ENCODE measurements around the gene SORBS2. TPM values are rescaled to one million over a fixed set of nuclear protein-coding genes. Genes with fewer than 3 reads are reported as not detected.

Gene SORBS2
- total and polyA plus RNA-seq, 3 donors from 2014 or later = 20.2 to 47.7 (median 26.0) TPM

GRCh38 chr4:185567381-185568376, 244.3 kb downstream of the SORBS2 start:
- intact Hi-C loops (cut with DNase I; ENCODE audit: low total_unique reads) = no loop called here
- Histone ChIP-seq H3K27me3 (no peaks in the 10 kb centered on the region), H3K27ac (peak overlapping the region; percentile 83 to 88), H3K36me3 (ENCODE audit: low read depth, missing control alignments) (no peaks in the 10 kb centered on the region), H3K4me3 (no peak overlapping the region), H3K9me3 (no peaks in the 10 kb centered on the region), H3K4me1 (peaks cover 20% of the 10 kb centered on the region)
- DNase-seq = peak; percentile 74
- 43 to 57% methylated on average over 21 of the region's 21 CpGs for WGBS, 2 donors
- TF ChIP-seq CTCF (IDR thresholded peaks at IDR 0.05) (no peak), POLR2A (IDR thresholded peaks at IDR 0.05) (no peak)

DNA sequence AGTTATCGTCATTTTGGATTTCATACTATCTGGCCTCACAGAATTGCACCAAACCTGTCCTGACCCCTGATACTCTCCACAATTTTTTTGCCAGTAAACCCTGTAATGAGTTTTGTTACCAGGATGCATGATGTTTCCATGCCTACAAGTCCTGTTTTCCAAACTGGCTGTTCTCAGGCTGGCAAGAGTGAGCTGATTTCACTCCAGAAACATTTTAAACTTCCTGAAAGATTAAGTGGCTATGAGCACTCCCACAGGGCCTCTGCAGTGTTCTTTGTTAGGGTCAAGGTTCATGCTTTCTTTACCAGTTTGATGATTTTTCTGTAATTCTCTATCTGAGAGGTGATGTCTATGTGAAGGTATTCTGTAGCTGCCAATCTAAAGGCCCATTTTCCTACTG, 245.0 kb downstream of the SORBS2 start:
- H3K4me3 ChIP-seq = no peak overlapping the region
- peak overlapping the region; percentile 83 to 88 for H3K27ac ChIP-seq
- intact Hi-C loops (cut with DNase I; ENCODE audit: low total_unique reads) = no loop called here
- H3K4me1 ChIP-seq = peaks cover 20% of the 10 kb centered on the region
- WGBS, 2 donors = 17 to 43% methylated on average over 1 of the region's 1 CpG
- H3K36me3 ChIP-seq (ENCODE audit: low read depth, missing control alignments) = no peaks in the 10 kb centered on the region
- DNase-seq = peak; percentile 37
- no peak for TF ChIP-seq POLR2A (IDR thresholded peaks at IDR 0.05)
- no peak for TF ChIP-seq CTCF (IDR thresholded peaks at IDR 0.05)
- no peaks in the 10 kb centered on the region for H3K27me3 ChIP-seq
- no peaks in the 10 kb centered on the region for H3K9me3 ChIP-seq

GRCh38 chr4:185566425-185566824, 245.6 kb downstream of the SORBS2 start:
- Histone ChIP-seq H3K27me3 (no peaks in the 10 kb centered on the region), H3K4me3 (no peak overlapping the region), H3K27ac (peak overlapping the region; percentile 83 to 88), H3K36me3 (ENCODE audit: low read depth, missing control alignments) (no peaks in the 10 kb centered on the region), H3K4me1 (peaks cover 20% of the 10 kb centered on the region), H3K9me3 (no peaks in the 10 kb centered on the region)
- intact Hi-C loops (cut with DNase I; ENCODE audit: low total_unique reads) = no loop called here
- no peak for DNase-seq
- TF ChIP-seq CTCF (IDR thresholded peaks at IDR 0.05) (no peak), POLR2A (IDR thresholded peaks at IDR 0.05) (no peak)
- 32 to 36% methylated on average over 8 of the region's 8 CpGs for WGBS, 2 donors

- Histone ChIP-seq H3K4me1 (peaks cover 20% of the 10 kb centered on the region), H3K27me3 (no peaks in the 10 kb centered on the region), H3K4me3 (no peak overlapping the region), H3K9me3 (no peaks in the 10 kb centered on the region), H3K36me3 (ENCODE audit: low read depth, missing control alignments) (no peaks in the 10 kb centered on the region), H3K27ac (peak overlapping the region in 1 of 2 donors; percentile 88)
- 68 to 88% methylated on average over 3 of the region's 3 CpGs for WGBS, 2 donors
- TF ChIP-seq POLR2A (IDR thresholded peaks at IDR 0.05) = no peak
- TF ChIP-seq CTCF (IDR thresholded peaks at IDR 0.05) = no peak
- no peak for DNase-seq
- intact Hi-C loops (cut with DNase I; ENCODE audit: low total_unique reads) = no loop called here
These were observed 246.3 kb downstream of the SORBS2 start for GRCh38 chr4:185565696-185566095.

Measured in testis (tissue), 3 donors.